Subcutaneous adipose tissue (tissue), 4 donors: Measurements from ENCODE around the gene IGSF3. TPM values are rescaled to one million over a fixed set of nuclear protein-coding genes. Genes with fewer than 3 reads are reported as not detected.

ENCODE experiments used
- CTCF ChIP-seq: fragments of 450-650 bp; IDR thresholded peaks from one replicate; pipeline ENCODE4 v1.5.1; 2016; ENCODE audit warnings: low read depth, mild to moderate bottlenecking, control low read depth, antibody characterized with exemption, moderate library complexity
- total RNA-seq, 4 donors: library from RNA; depleted of rRNA; stranded (reverse); fragments of >200 nt; gene quantifications; one replicate each; pipeline ENCODE4 v1.1.0, GENCODE V29; 2016

The IGSF3 gene
- total RNA-seq, 4 donors from 2014 or later = 1.5 to 2.2 (median 1.8) TPM

GRCh38 chr1:116546354-116546977, 121.1 kb downstream of the IGSF3 start:
- no peak for TF ChIP-seq CTCF

DNA sequence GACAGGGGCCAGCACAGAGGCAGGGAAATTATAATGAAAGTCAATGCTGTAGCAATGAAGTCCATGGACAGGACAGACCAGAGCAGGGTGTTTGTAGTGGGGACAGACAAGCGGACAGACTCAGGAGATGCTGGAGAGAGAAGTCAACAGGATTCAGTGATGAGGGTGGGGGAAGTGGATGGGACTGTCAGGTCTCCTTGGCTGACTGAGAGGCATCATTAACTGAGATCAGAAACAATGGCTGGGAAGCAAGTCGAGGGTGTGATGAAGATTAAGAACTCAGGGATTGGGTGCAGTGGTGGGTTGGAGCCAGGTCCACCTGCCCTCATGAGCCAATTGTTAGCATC, 122.2 kb downstream of the IGSF3 start:
- no peak for TF ChIP-seq CTCF

- no peak for TF ChIP-seq CTCF
Measured at GRCh38 chr1:116544588-116545358, 122.8 kb downstream of the IGSF3 start.

- TF ChIP-seq CTCF = no peak
Measured at GRCh38 chr1:116540088-116540487, 127.4 kb downstream of the IGSF3 start.

GRCh38 chr1:116538544-116538943, 129.0 kb downstream of the IGSF3 start:
- no peak for TF ChIP-seq CTCF

- TF ChIP-seq CTCF = no peak
Measured at GRCh38 chr1:116537898-116538297, 129.6 kb downstream of the IGSF3 start.

DNA sequence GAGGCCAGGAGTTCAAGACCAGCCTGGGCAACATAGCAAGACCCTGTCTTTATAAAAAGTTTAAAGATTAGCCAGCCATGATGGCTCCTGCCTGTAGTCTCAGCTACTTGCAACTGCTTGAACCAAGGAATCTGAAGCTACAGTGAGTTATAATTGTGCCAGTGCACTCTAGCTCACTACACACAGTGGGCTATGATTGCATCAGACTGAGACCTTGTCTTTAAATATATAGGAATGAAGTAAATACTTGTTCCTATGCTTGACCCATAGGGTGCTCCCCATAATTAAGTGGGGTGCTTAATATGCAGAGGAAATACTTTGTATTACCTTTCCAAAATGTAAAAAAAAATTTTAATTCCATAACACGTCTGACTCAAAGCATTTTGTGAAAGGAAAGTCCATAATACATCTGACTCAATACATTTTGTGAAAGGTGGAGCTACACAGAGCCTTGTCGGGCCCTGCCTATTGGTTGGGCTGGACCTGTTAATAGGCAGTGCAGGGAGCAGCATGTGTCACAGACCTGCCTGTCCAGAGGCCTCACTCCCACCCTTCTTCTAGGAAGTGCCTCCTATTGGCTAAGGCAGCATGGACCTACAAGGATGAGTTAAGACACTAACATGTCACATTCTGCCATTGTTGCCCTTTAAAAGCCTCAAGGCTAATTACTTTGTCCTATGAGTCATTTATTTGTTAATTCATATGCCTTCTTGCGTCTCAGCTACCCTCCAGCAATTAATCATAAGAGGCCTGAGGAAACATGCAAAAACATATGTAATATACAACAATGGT, 130.3 kb downstream of the IGSF3 start:
- no peak for TF ChIP-seq CTCF
